WTC11 (cell line): ENCODE data around the gene MAP3K7. TPM values are rescaled to one million over a fixed set of nuclear protein-coding genes. Genes with fewer than 3 reads are reported as not detected.

ENCODE experiments used
- ATAC-seq: fragments of 200-7000 bp; cut with Tn5 transposase; 2 replicates; pipeline ENCODE4 v1.10.0; 2021; ENCODE audit warnings: mild to moderate bottlenecking, moderate library complexity
- CTCF ChIA-PET: fragments of 300-600 bp; sonication (Branson Sonifier 250); formaldehyde crosslinking; loops from one replicate; lab custom pipeline; 2021; ENCODE audit warnings: antibody characterized with exemption; lab: Charles Lee
- POLR2A ChIA-PET: fragments of 350-600 bp; sonication (Branson Sonifier 250); formaldehyde crosslinking; loops from one replicate; lab custom pipeline; 2021; ENCODE audit warnings: antibody characterized with exemption; lab: Charles Lee
- DNase-seq: peaks from one replicate; pipeline ENCODE4 v3.0.0; 2021; ENCODE audit warnings: low spot score
- H3K27ac Mint-ChIP-seq: 2 replicates; pipeline ENCODE4 v1.8.0; 2021; ENCODE audit warnings: mixed read lengths
- H3K27me3 Mint-ChIP-seq: 2 replicates; pipeline ENCODE4 v1.8.0; 2021; ENCODE audit warnings: low read depth, mild to moderate bottlenecking, moderate library complexity, mixed read lengths
- H3K36me3 Mint-ChIP-seq: 2 replicates; pipeline ENCODE4 v1.8.0; 2021; ENCODE audit warnings: mixed read lengths
- H3K4me1 Mint-ChIP-seq: 2 replicates; pipeline ENCODE4 v1.8.0; 2022; ENCODE audit warnings: mixed read lengths
- H3K4me3 Mint-ChIP-seq: 2 replicates; pipeline ENCODE4 v1.8.0; 2021; ENCODE audit warnings: mild to moderate bottlenecking, moderate library complexity, mixed read lengths
- H3K9me3 Mint-ChIP-seq: 2 replicates; pipeline ENCODE4 v1.8.0; 2021; ENCODE audit warnings: mixed read lengths
- CREB1 ChIP-seq: sonication (generic); formaldehyde crosslinking; IDR thresholded peaks from 2 replicates; pipeline ENCODE4 v1.8.0; 2023; ENCODE audit warnings: mild to moderate bottlenecking, missing genetic modification reagents
- EMX1 ChIP-seq: fragments of 250-450 bp; sonication (Bioruptor Pico); IDR thresholded peaks from 2 replicates; pipeline ENCODE4 v1.8.0; 2021; ENCODE audit warnings: mild to moderate bottlenecking
- FOXP1 ChIP-seq: sonication (generic); formaldehyde crosslinking; IDR thresholded peaks from 2 replicates; pipeline ENCODE4 v1.8.0; 2022; ENCODE audit warnings: missing genetic modification reagents, mild to moderate bottlenecking, moderate library complexity, borderline replicate concordance
- HMGA2 ChIP-seq: fragments of 250-450 bp; sonication (Bioruptor Pico); IDR thresholded peaks from 2 replicates; pipeline ENCODE4 v1.4.0; 2021; ENCODE audit warnings: mild to moderate bottlenecking, moderate library complexity
- IRF2 ChIP-seq: sonication (generic); formaldehyde crosslinking; IDR thresholded peaks from 2 replicates; pipeline ENCODE4 v1.8.0; 2022; ENCODE audit warnings: low read depth, missing genetic modification reagents, borderline replicate concordance
- MYBL2 ChIP-seq: sonication (generic); formaldehyde crosslinking; IDR thresholded peaks from 2 replicates; pipeline ENCODE4 v1.8.1; 2023; ENCODE audit warnings: mild to moderate bottlenecking, moderate library complexity, missing genetic modification reagents
- PRRX2 ChIP-seq: fragments of 250-450 bp; sonication (Bioruptor Pico); IDR thresholded peaks from 2 replicates; pipeline ENCODE4 v1.8.0; 2021; ENCODE audit warnings: mild to moderate bottlenecking
- RELA ChIP-seq: sonication (generic); formaldehyde crosslinking; IDR thresholded peaks from 2 replicates; pipeline ENCODE4 v1.8.1; 2022; ENCODE audit warnings: missing genetic modification reagents, mild to moderate bottlenecking, borderline replicate concordance
- RORB ChIP-seq: fragments of 250-450 bp; sonication (Bioruptor Pico); IDR thresholded peaks from 2 replicates; pipeline ENCODE4 v1.9.0; 2021; ENCODE audit warnings: mild to moderate bottlenecking
- SMAD3 ChIP-seq: sonication (generic); formaldehyde crosslinking; IDR thresholded peaks from 2 replicates; pipeline ENCODE4 v1.8.0; 2022; ENCODE audit warnings: missing genetic modification reagents, mild to moderate bottlenecking, borderline replicate concordance
- SP1 ChIP-seq: sonication (generic); formaldehyde crosslinking; conservative IDR thresholded peaks from 2 replicates; pipeline ENCODE4 v1.8.1; 2022; ENCODE audit warnings: missing genetic modification reagents
- TCF7 ChIP-seq: sonication (generic); formaldehyde crosslinking; IDR thresholded peaks from 2 replicates; pipeline ENCODE4 v1.8.0; 2022; ENCODE audit warnings: mild to moderate bottlenecking, low read depth, missing genetic modification reagents, moderate library complexity
- TEAD4 ChIP-seq: sonication (generic); formaldehyde crosslinking; IDR thresholded peaks from 2 replicates; pipeline ENCODE4 v1.8.0; 2022; ENCODE audit warnings: mild to moderate bottlenecking, missing genetic modification reagents
- ZNF232 ChIP-seq: sonication (generic); formaldehyde crosslinking; IDR thresholded peaks from 2 replicates; pipeline ENCODE4 v1.8.0; 2022; ENCODE audit warnings: mild to moderate bottlenecking, missing genetic modification reagents
- ZNF263 ChIP-seq: sonication (generic); formaldehyde crosslinking; IDR thresholded peaks from 2 replicates; pipeline ENCODE4 v1.8.1; 2022; ENCODE audit warnings: low read depth, mild to moderate bottlenecking, moderate library complexity, missing genetic modification reagents
- total RNA-seq: library from RNA; stranded (reverse); gene quantifications from 3 replicates; pipeline ENCODE4 v1.2.3, GENCODE V29; 2021
- TF ChIP-seq, protein P1 (sequence below): fragments of 200-600 bp; IDR thresholded peaks from 2 replicates; pipeline ENCODE4 v1.8.0; 2022; ENCODE audit warnings: antibody characterized with exemption
- TF ChIP-seq, protein P2 (sequence below): sonication (generic); formaldehyde crosslinking; IDR thresholded peaks from 2 replicates; pipeline ENCODE4 v1.8.0; 2022; ENCODE audit warnings: mild to moderate bottlenecking, missing genetic modification reagents
- TF ChIP-seq, protein P3 (sequence below): fragments of 250-450 bp; sonication (Bioruptor Pico); IDR thresholded peaks from 2 replicates; pipeline ENCODE4 v2.1.2; 2022; ENCODE audit warnings: mild to moderate bottlenecking, moderate library complexity
- TF ChIP-seq, protein P4 (sequence below): sonication (generic); formaldehyde crosslinking; IDR thresholded peaks from 2 replicates; pipeline ENCODE4 v1.8.1; 2022; ENCODE audit warnings: low read depth, mild to moderate bottlenecking, moderate library complexity, missing genetic modification reagents, borderline replicate concordance
- TF ChIP-seq, protein P5 (sequence below): fragments of 250-450 bp; sonication (Bioruptor Pico); conservative IDR thresholded peaks from 2 replicates; pipeline ENCODE4 v1.9.0; 2021; ENCODE audit warnings: mild to moderate bottlenecking
- TF ChIP-seq, protein P6 (sequence below): sonication (generic); formaldehyde crosslinking; IDR thresholded peaks from 2 replicates; pipeline ENCODE4 v1.8.1; 2022; ENCODE audit warnings: mild to moderate bottlenecking, missing genetic modification reagents, moderate library complexity, borderline replicate concordance
- TF ChIP-seq, protein P7 (sequence below): sonication (generic); formaldehyde crosslinking; conservative IDR thresholded peaks from 2 replicates; pipeline ENCODE4 v1.8.1; 2022; ENCODE audit warnings: mild to moderate bottlenecking, missing genetic modification reagents
- TF ChIP-seq, protein P8 (sequence below): sonication (generic); formaldehyde crosslinking; IDR thresholded peaks from 2 replicates; pipeline ENCODE4 v1.8.1; 2022; ENCODE audit warnings: mild to moderate bottlenecking, moderate library complexity, missing genetic modification reagents
- TF ChIP-seq, protein P9 (sequence below): sonication (generic); formaldehyde crosslinking; IDR thresholded peaks from 2 replicates; pipeline ENCODE4 v1.8.1; 2023; ENCODE audit warnings: mild to moderate bottlenecking, moderate library complexity, missing genetic modification reagents

Gene MAP3K7
- total RNA-seq, 1 experiment from 2014 or later = 36.7 TPM

DNA sequence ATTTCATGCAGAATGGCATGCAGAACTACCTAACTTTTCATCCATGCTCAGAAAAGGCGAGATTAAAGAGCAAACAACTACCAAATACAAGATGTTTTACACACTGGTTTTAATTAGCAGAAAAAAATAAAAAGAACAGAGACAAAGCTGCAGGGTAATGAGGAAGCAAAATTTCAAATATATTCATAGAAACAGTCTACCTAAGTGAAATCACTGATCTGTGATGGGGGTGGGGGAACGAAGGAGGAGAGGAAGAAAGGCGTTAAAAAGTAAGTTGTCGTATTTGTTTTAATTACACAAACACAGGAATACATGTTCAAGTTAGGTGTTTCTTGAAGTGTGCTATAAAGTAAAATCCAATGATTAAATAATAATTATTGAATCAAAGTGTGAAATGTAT, 42.1 kb downstream of the MAP3K7 start:
- Mint-ChIP-seq H3K4me1 (no peaks in the 10 kb centered on the region), H3K27ac (no peak overlapping the region), H3K9me3 (no peaks in the 10 kb centered on the region), H3K27me3 (no peaks in the 10 kb centered on the region), H3K36me3 (peaks cover 42% of the 10 kb centered on the region), H3K4me3 (no peak overlapping the region)
- ChIA-PET POLR2A (no interaction called here), CTCF (no interaction called here)
- TF ChIP-seq EMX1 (CRISPR knock-in tag) = no peak
- TF ChIP-seq, protein P1, sequence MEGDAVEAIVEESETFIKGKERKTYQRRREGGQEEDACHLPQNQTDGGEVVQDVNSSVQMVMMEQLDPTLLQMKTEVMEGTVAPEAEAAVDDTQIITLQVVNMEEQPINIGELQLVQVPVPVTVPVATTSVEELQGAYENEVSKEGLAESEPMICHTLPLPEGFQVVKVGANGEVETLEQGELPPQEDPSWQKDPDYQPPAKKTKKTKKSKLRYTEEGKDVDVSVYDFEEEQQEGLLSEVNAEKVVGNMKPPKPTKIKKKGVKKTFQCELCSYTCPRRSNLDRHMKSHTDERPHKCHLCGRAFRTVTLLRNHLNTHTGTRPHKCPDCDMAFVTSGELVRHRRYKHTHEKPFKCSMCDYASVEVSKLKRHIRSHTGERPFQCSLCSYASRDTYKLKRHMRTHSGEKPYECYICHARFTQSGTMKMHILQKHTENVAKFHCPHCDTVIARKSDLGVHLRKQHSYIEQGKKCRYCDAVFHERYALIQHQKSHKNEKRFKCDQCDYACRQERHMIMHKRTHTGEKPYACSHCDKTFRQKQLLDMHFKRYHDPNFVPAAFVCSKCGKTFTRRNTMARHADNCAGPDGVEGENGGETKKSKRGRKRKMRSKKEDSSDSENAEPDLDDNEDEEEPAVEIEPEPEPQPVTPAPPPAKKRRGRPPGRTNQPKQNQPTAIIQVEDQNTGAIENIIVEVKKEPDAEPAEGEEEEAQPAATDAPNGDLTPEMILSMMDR = no peak
- TF ChIP-seq, protein P2, sequence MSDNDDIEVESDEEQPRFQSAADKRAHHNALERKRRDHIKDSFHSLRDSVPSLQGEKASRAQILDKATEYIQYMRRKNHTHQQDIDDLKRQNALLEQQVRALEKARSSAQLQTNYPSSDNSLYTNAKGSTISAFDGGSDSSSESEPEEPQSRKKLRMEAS (CRISPR knock-in tag) = no peak
- TF ChIP-seq, protein P3, sequence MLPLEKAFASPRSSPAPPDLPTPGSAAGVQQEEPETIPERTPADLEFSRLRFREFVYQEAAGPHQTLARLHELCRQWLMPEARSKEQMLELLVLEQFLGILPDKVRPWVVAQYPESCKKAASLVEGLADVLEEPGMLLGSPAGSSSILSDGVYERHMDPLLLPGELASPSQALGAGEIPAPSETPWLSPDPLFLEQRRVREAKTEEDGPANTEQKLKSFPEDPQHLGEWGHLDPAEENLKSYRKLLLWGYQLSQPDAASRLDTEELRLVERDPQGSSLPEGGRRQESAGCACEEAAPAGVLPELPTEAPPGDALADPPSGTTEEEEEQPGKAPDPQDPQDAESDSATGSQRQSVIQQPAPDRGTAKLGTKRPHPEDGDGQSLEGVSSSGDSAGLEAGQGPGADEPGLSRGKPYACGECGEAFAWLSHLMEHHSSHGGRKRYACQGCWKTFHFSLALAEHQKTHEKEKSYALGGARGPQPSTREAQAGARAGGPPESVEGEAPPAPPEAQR (CRISPR knock-in tag) = no peak
- TF ChIP-seq FOXP1 = no peak
- no peak for TF ChIP-seq PRRX2 (CRISPR knock-in tag)
- TF ChIP-seq MYBL2 = no peak
- TF ChIP-seq RORB = no peak
- DNase-seq (no peak), ATAC-seq (no peak)

DNA sequence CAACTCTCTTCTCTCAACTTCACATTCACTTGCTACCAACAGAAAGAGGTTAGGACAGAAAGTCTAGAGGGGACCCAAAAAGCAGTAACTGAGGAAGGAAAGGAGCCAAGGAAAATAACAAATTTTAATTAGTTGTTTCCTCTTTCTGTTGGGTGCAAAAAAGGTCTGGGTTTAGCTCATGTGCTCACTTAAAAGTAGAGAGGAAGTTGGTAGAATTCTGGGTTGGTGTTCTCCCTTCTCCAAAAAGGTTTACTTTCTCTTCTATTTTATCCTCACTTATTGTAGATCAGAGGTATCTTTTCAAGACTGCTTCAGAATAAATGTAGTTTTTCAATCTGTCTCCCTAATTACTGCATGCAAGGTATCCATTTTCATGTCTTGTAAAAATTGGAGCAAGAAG, 42.8 kb downstream of the MAP3K7 start:
- Mint-ChIP-seq H3K4me1 (no peaks in the 10 kb centered on the region), H3K4me3 (no peak overlapping the region), H3K9me3 (no peaks in the 10 kb centered on the region), H3K27ac (no peak overlapping the region), H3K36me3 (peaks cover 42% of the 10 kb centered on the region), H3K27me3 (no peaks in the 10 kb centered on the region)
- no peak for DNase-seq
- TF ChIP-seq, protein P4, sequence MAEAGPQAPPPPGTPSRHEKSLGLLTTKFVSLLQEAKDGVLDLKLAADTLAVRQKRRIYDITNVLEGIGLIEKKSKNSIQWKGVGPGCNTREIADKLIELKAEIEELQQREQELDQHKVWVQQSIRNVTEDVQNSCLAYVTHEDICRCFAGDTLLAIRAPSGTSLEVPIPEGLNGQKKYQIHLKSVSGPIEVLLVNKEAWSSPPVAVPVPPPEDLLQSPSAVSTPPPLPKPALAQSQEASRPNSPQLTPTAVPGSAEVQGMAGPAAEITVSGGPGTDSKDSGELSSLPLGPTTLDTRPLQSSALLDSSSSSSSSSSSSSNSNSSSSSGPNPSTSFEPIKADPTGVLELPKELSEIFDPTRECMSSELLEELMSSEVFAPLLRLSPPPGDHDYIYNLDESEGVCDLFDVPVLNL (CRISPR knock-in tag) = no peak
- TF ChIP-seq ZNF263 (no peak), TCF7 (no peak), RORB (no peak), HMGA2 (CRISPR knock-in tag) (no peak), SMAD3 (no peak), RELA (CRISPR knock-in tag) (no peak), CREB1 (CRISPR knock-in tag) (no peak), IRF2 (CRISPR knock-in tag) (no peak)
- TF ChIP-seq, protein P5, sequence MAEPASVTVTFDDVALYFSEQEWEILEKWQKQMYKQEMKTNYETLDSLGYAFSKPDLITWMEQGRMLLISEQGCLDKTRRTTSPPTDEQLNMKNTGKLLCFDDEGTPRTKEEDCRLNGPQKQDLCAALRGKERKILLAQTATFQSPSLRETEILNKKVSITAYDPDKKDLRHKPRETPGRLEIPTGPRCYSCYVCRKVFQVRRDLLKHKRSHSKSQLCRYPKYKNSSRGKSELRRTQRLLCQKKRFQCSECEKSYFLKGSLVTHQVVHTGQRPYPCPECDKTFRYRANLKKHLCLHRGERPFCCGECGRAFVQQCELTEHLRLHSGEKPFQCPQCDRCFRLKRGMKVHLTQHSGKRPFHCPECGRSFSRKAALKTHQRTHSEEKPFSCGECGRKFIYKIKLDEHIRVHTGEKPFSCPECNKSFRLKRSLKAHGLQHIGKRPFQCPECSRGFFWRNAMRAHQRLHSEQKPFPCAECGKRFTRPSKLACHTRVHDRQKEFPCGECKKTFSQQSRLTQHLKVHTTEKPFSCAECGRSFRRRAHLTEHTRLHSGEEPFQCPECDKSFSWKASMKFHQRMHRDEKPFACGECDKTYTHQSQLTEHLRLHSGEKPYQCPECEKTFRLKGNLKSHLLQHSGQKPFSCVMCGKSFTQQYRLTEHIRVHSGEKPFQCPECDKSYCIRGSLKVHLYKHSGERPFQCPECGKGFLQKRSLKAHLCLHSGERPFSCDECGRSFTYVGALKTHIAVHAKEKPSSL (CRISPR knock-in tag) = no peak
- POLR2A ChIA-PET = no interaction called here
- no peak for ATAC-seq
- CTCF ChIA-PET = no interaction called here

DNA sequence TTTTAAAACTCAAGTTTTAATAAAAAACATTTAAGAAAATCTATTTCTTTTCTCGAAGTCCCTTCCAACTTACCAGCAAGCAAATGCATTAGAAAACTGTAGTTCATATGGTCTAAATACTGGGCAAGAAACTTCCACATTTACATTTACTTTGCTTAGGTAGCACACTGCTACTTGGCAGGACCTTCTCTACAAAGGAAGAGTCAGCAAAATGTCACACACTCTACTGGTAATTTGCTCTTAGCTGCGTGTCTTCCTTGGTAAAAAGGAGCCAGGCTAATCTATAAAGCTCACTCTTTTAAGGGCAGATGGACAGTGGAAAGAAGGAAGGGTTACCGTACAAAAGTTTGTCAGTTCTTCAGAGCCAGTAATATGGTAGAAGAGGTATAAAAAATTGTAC, 45.7 kb downstream of the MAP3K7 start:
- no peaks in the 10 kb centered on the region for H3K4me1 Mint-ChIP-seq
- no peak overlapping the region for H3K27ac Mint-ChIP-seq
- POLR2A ChIA-PET = no interaction called here
- H3K27me3 Mint-ChIP-seq = no peaks in the 10 kb centered on the region
- ATAC-seq (no peak), DNase-seq (no peak)
- peaks cover 25% of the 10 kb centered on the region for H3K36me3 Mint-ChIP-seq
- H3K9me3 Mint-ChIP-seq = no peaks in the 10 kb centered on the region
- CTCF ChIA-PET = no interaction called here
- H3K4me3 Mint-ChIP-seq = no peak overlapping the region
- TF ChIP-seq SP1 (CRISPR knock-in tag) (no peak), CREB1 (CRISPR knock-in tag) (no peak), ZNF232 (CRISPR knock-in tag) (no peak), TEAD4 (CRISPR knock-in tag) (no peak)
- TF ChIP-seq, protein P6, sequence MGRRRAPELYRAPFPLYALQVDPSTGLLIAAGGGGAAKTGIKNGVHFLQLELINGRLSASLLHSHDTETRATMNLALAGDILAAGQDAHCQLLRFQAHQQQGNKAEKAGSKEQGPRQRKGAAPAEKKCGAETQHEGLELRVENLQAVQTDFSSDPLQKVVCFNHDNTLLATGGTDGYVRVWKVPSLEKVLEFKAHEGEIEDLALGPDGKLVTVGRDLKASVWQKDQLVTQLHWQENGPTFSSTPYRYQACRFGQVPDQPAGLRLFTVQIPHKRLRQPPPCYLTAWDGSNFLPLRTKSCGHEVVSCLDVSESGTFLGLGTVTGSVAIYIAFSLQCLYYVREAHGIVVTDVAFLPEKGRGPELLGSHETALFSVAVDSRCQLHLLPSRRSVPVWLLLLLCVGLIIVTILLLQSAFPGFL (CRISPR knock-in tag) = no peak
- TF ChIP-seq, protein P7, sequence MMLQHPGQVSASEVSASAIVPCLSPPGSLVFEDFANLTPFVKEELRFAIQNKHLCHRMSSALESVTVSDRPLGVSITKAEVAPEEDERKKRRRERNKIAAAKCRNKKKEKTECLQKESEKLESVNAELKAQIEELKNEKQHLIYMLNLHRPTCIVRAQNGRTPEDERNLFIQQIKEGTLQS (CRISPR knock-in tag) = no peak
- TF ChIP-seq, protein P8, sequence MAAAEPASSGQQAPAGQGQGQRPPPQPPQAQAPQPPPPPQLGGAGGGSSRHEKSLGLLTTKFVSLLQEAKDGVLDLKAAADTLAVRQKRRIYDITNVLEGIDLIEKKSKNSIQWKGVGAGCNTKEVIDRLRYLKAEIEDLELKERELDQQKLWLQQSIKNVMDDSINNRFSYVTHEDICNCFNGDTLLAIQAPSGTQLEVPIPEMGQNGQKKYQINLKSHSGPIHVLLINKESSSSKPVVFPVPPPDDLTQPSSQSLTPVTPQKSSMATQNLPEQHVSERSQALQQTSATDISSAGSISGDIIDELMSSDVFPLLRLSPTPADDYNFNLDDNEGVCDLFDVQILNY (CRISPR knock-in tag) = no peak
- TF ChIP-seq, protein P9, sequence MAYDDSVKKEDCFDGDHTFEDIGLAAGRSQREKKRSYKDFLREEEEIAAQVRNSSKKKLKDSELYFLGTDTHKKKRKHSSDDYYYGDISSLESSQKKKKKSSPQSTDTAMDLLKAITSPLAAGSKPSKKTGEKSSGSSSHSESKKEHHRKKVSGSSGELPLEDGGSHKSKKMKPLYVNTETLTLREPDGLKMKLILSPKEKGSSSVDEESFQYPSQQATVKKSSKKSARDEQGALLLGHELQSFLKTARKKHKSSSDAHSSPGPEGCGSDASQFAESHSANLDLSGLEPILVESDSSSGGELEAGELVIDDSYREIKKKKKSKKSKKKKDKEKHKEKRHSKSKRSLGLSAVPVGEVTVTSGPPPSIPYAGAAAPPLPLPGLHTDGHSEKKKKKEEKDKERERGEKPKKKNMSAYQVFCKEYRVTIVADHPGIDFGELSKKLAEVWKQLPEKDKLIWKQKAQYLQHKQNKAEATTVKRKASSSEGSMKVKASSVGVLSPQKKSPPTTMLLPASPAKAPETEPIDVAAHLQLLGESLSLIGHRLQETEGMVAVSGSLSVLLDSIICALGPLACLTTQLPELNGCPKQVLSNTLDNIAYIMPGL = no peak
